HG02610 (cell line): Measurements from ENCODE around the gene RIMKLB.
A peak's percentile ranks its signal among the peaks of the same experiment; 100 is the strongest.

Experiments used
- ATAC-seq: cut with Tn5 transposase; IDR thresholded peaks from one replicate; pipeline ENCODE4 v1.9.1; 2021; ENCODE audit warnings: mild to moderate bottlenecking, moderate library complexity; ENCODE audit not compliant: unreplicated experiment

The RIMKLB gene

GRCh38 chr12:8697476-8698131, at the start of gene RIMKLB:
Gene RIMKLB (plus strand): TSS chr12:8697991. CDS start chr12:8713867, 15,876 bp downstream.
- ATAC-seq = peak; percentile 85

- ATAC-seq = peak; percentile 82
Observed at GRCh38 chr12:8648576-8649205, 49.1 kb upstream of the RIMKLB start.

GRCh38 chr12:8655421-8655820, 42.4 kb upstream of the RIMKLB start:
- no peak for ATAC-seq

- ATAC-seq = no peak
Observed at GRCh38 chr12:8658346-8658745, 39.4 kb upstream of the RIMKLB start.

- ATAC-seq = no peak
Observed at GRCh38 chr12:8661016-8661415, 36.8 kb upstream of the RIMKLB start.

GRCh38 chr12:8661751-8662150, 36.0 kb upstream of the RIMKLB start:
- ATAC-seq = no peak

GRCh38 chr12:8662593-8662992, 35.2 kb upstream of the RIMKLB start, which contains the start of gene MFAP5:
Gene MFAP5 (minus strand): TSS chr12:8662826. CDS start chr12:8662104, 722 bp downstream.
- no peak for ATAC-seq

- ATAC-seq = no peak
Observed at GRCh38 chr12:8664228-8664913, 33.4 kb upstream of the RIMKLB start.

GRCh38 chr12:8665759-8666158, 32.0 kb upstream of the RIMKLB start:
- ATAC-seq = no peak

GRCh38 chr12:8667270-8667669, 30.5 kb upstream of the RIMKLB start:
- ATAC-seq = no peak

GRCh38 chr12:8668441-8668840, 29.4 kb upstream of the RIMKLB start:
- ATAC-seq = no peak

- ATAC-seq = no peak
Observed at GRCh38 chr12:8672381-8672780, 25.4 kb upstream of the RIMKLB start.

- ATAC-seq = no peak
Observed at GRCh38 chr12:8675591-8676036, 22.2 kb upstream of the RIMKLB start.

GRCh38 chr12:8676651-8677050, 21.1 kb upstream of the RIMKLB start:
- no peak for ATAC-seq

- ATAC-seq = no peak
Observed at GRCh38 chr12:8677362-8677761, 20.4 kb upstream of the RIMKLB start.

- ATAC-seq = no peak
Observed at GRCh38 chr12:8678661-8679111, 19.1 kb upstream of the RIMKLB start.

- no peak for ATAC-seq
Observed at GRCh38 chr12:8680533-8680932, 17.3 kb upstream of the RIMKLB start.

GRCh38 chr12:8681129-8681884, 16.5 kb upstream of the RIMKLB start:
- no peak for ATAC-seq

GRCh38 chr12:8685051-8685450, 12.7 kb upstream of the RIMKLB start:
- no peak for ATAC-seq

- no peak for ATAC-seq
Observed at GRCh38 chr12:8687846-8688601, 9.8 kb upstream of the RIMKLB start.
